Peyer's patch (tissue), 4 donors: Measurements from ENCODE around the gene ZNF750.

Experiments
- CTCF ChIP-seq, 6 experiments: fragments of 450-650 bp in 4 of 6; fragments of 200-600 bp in 2 of 6; sonication (generic) in 1 of 6; IDR thresholded peaks; one replicate each; pipeline ENCODE4 v1.5.1; 2017 to 2019; ENCODE audit warnings: antibody characterized with exemption in 6 of 6, mild to moderate bottlenecking in 3 of 6, moderate library complexity in 1 of 6
- POLR2A ChIP-seq, 2 donors: fragments of 450-650 bp; IDR thresholded peaks; one replicate each; pipeline ENCODE4 v1.5.1; 2017; ENCODE audit warnings: antibody characterized with exemption in 2 of 2, mild to moderate bottlenecking in 2 of 2, moderate library complexity in 2 of 2

GRCh38 chr17:82831041-82831817 is 8.6 kb downstream of the ZNF750 start:
- TF ChIP-seq CTCF (IDR thresholded peaks at IDR 0.05) (no peak), POLR2A (IDR thresholded peaks at IDR 0.05) (no peak)
